ENCODE results near the gene RNF114. TPM values are rescaled to one million over a fixed set of nuclear protein-coding genes. Genes with fewer than 3 reads are reported as not detected.
"Not testable (repeated sequence)": the region's sequence is repeated elsewhere in the genome, so short reads cannot be mapped to it uniquely, and the experiment has no call there.

Gene RNF114
- total RNA-seq, 2 experiments from 2014 or later: 55.8 to 59.5 TPM

GRCh38 chr20:49893242-49894072 lies 42.7 kb upstream of the RNF114 start:
- H3K4me3 Mint-ChIP-seq: peak overlapping the region; percentile 47
- no peaks in the 10 kb centered on the region for H3K9me3 Mint-ChIP-seq
- H3K27me3 Mint-ChIP-seq: no peaks in the 10 kb centered on the region
- peaks cover 28% of the 10 kb centered on the region for H3K4me1 Mint-ChIP-seq
- no peak for DNase-seq
- H3K36me3 Mint-ChIP-seq (ENCODE audit: low read depth): peaks cover 5% of the 10 kb centered on the region
- ChIA-PET CTCF (interaction anchor here (0.6 to 1.9 kb wide), 5 partner anchors 11 to 289 kb away, joined by 3 to 5 read pairs (median 4); no protein-coding TSS in a partner anchor), POLR2A (no interaction called here)
- H3K27ac Mint-ChIP-seq: peak overlapping the region; percentile 81

- Mint-ChIP-seq H3K36me3 (ENCODE audit: low read depth) (peaks cover under 1% of the 10 kb centered on the region), H3K27ac (peak overlapping the region; percentile 81), H3K4me1 (peaks cover 26% of the 10 kb centered on the region), H3K4me3 (peak overlapping the region; percentile 47), H3K9me3 (no peaks in the 10 kb centered on the region), H3K27me3 (no peaks in the 10 kb centered on the region)
- POLR2A ChIA-PET: no interaction called here
- DNase-seq: peak; percentile 46
- CTCF ChIA-PET: interaction anchor here (0.6 to 1.7 kb wide), 3 partner anchors 10 to 293 kb away, joined by 3 to 5 read pairs (median 4); no protein-coding TSS in a partner anchor
Observed at GRCh38 chr20:49894073-49894470, 42.1 kb upstream of the RNF114 start.

- POLR2A ChIA-PET; H3K27me3 Mint-ChIP-seq; H3K27ac Mint-ChIP-seq; CTCF ChIA-PET; H3K4me3 Mint-ChIP-seq; H3K36me3 Mint-ChIP-seq (ENCODE audit: low read depth); DNase-seq; H3K9me3 Mint-ChIP-seq: not testable (repeated sequence)
- H3K4me1 Mint-ChIP-seq: peaks cover 26% of the 10 kb centered on the region
Observed at GRCh38 chr20:49895474-49896093, 40.6 kb upstream of the RNF114 start.

- H3K4me3 Mint-ChIP-seq: no peak overlapping the region
- no peaks in the 10 kb centered on the region for H3K9me3 Mint-ChIP-seq
- no peaks in the 10 kb centered on the region for H3K27me3 Mint-ChIP-seq
- no peak overlapping the region for H3K27ac Mint-ChIP-seq
- POLR2A ChIA-PET: no interaction called here
- CTCF ChIA-PET: interaction anchor here (1.4 kb wide), 1 partner anchor 8 kb away, joined by 3 read pairs; no protein-coding TSS in a partner anchor
- H3K36me3 Mint-ChIP-seq (ENCODE audit: low read depth): no peaks in the 10 kb centered on the region
- DNase-seq: no peak
- H3K4me1 Mint-ChIP-seq: peaks cover 26% of the 10 kb centered on the region
Observed at GRCh38 chr20:49896204-49896603, 40.0 kb upstream of the RNF114 start.

GRCh38 chr20:49899541-49900383 lies 36.4 kb upstream of the RNF114 start:
- Mint-ChIP-seq H3K4me1 (peaks cover 3% of the 10 kb centered on the region), H3K4me3 (no peak overlapping the region), H3K36me3 (ENCODE audit: low read depth) (peaks cover 2% of the 10 kb centered on the region), H3K9me3 (no peaks in the 10 kb centered on the region), H3K27me3 (no peaks in the 10 kb centered on the region), H3K27ac (no peak overlapping the region)
- no peak for DNase-seq
- CTCF ChIA-PET: no interaction called here
- POLR2A ChIA-PET: no interaction called here

- Mint-ChIP-seq H3K27ac (no peak overlapping the region), H3K27me3 (no peaks in the 10 kb centered on the region), H3K36me3 (ENCODE audit: low read depth) (peaks cover 11% of the 10 kb centered on the region), H3K9me3 (no peaks in the 10 kb centered on the region), H3K4me1 (no peaks in the 10 kb centered on the region), H3K4me3 (no peak overlapping the region)
- CTCF ChIA-PET: interaction anchor here (0.7 to 1.4 kb wide), 2 partner anchors 9 to 16 kb away, joined by 3 read pairs; no protein-coding TSS in a partner anchor
- POLR2A ChIA-PET: no interaction called here
- no peak for DNase-seq
Observed at GRCh38 chr20:49901588-49901987, 34.6 kb upstream of the RNF114 start.

GRCh38 chr20:49904440-49905214 lies 31.6 kb upstream of the RNF114 start:
- H3K4me1 Mint-ChIP-seq: no peaks in the 10 kb centered on the region
- POLR2A ChIA-PET: no interaction called here
- no peak for DNase-seq
- CTCF ChIA-PET: interaction anchor here (1.1 to 1.6 kb wide), 4 partner anchors 9 to 541 kb away, joined by 3 to 5 read pairs (median 3); no protein-coding TSS in a partner anchor
- no peaks in the 10 kb centered on the region for H3K27me3 Mint-ChIP-seq
- H3K9me3 Mint-ChIP-seq: no peaks in the 10 kb centered on the region
- H3K4me3 Mint-ChIP-seq: no peak overlapping the region
- H3K27ac Mint-ChIP-seq: peak overlapping the region; percentile 46
- peaks cover 15% of the 10 kb centered on the region for H3K36me3 Mint-ChIP-seq (ENCODE audit: low read depth)

GRCh38 chr20:49905415-49906091 lies 30.6 kb upstream of the RNF114 start:
- Mint-ChIP-seq H3K27ac (peak overlapping the region; percentile 63), H3K4me1 (no peaks in the 10 kb centered on the region), H3K36me3 (ENCODE audit: low read depth) (peaks cover 15% of the 10 kb centered on the region), H3K27me3 (no peaks in the 10 kb centered on the region), H3K9me3 (no peaks in the 10 kb centered on the region), H3K4me3 (no peak overlapping the region)
- DNase-seq: no peak
- CTCF ChIA-PET: interaction anchor here (1.1 to 1.4 kb wide), 3 partner anchors 8 to 542 kb away, joined by 3 read pairs; no protein-coding TSS in a partner anchor
- POLR2A ChIA-PET: no interaction called here

GRCh38 chr20:49906101-49906604 lies 30.0 kb upstream of the RNF114 start:
- no peak for DNase-seq
- ChIA-PET POLR2A (no interaction called here), CTCF (interaction anchor here (0.9 kb wide), 1 partner anchor 29 kb away, joined by 6 read pairs; no protein-coding TSS in a partner anchor)
- peaks cover 15% of the 10 kb centered on the region for H3K36me3 Mint-ChIP-seq (ENCODE audit: low read depth)
- no peaks in the 10 kb centered on the region for H3K27me3 Mint-ChIP-seq
- no peaks in the 10 kb centered on the region for H3K4me1 Mint-ChIP-seq
- H3K27ac Mint-ChIP-seq: no peak overlapping the region
- H3K4me3 Mint-ChIP-seq: no peak overlapping the region
- H3K9me3 Mint-ChIP-seq: no peaks in the 10 kb centered on the region

- CTCF ChIA-PET: interaction anchor here (0.9 kb wide), 1 partner anchor 28 kb away, joined by 6 read pairs; no protein-coding TSS in a partner anchor
- no peaks in the 10 kb centered on the region for H3K4me1 Mint-ChIP-seq
- no peaks in the 10 kb centered on the region for H3K27me3 Mint-ChIP-seq
- no peaks in the 10 kb centered on the region for H3K9me3 Mint-ChIP-seq
- DNase-seq: no peak
- H3K36me3 Mint-ChIP-seq (ENCODE audit: low read depth): peaks cover 15% of the 10 kb centered on the region
- no peak overlapping the region for H3K27ac Mint-ChIP-seq
- POLR2A ChIA-PET: no interaction called here
- H3K4me3 Mint-ChIP-seq: no peak overlapping the region
Observed at GRCh38 chr20:49906615-49907154, 29.5 kb upstream of the RNF114 start.

Measured in activated CD4-positive, alpha-beta T cell treated with anti-CD3 and anti-CD28 coated beads, Interleukin-2, amount 10 ng/mL, durations not matched to agents 7 days and 5 days (primary cell).